Neural progenitor cell (in vitro differentiated cells): ENCODE results near the gene WDR27. TPM values are rescaled to one million over a fixed set of nuclear protein-coding genes. Genes with fewer than 3 reads are reported as not detected.

ENCODE experiments used
- DNase-seq: peaks from one replicate; pipeline ENCODE4 v3.0.0-alpha.2; 2016; ENCODE audit warnings: low spot score
- H2AFZ ChIP-seq: fragments of 200-600 bp; sonication (generic); replicated peaks from 2 replicates; pipeline ENCODE4 v1.6.1; 2016; ENCODE audit warnings: antibody characterized with exemption
- H3F3A ChIP-seq: fragments of 200-600 bp; sonication (generic); 2 replicates; pipeline ENCODE4 v1.6.1; 2016; ENCODE audit warnings: antibody characterized with exemption, low read depth
- H3K27ac ChIP-seq: fragments of 200-600 bp; sonication (generic); 2 replicates; pipeline ENCODE4 v1.5.1; 2016; ENCODE audit warnings: mild to moderate bottlenecking
- H3K27me3 ChIP-seq: fragments of 200-600 bp; sonication (generic); 2 replicates; pipeline ENCODE4 v1.6.1; 2016; ENCODE audit warnings: mild to moderate bottlenecking, moderate library complexity
- H3K36me3 ChIP-seq: fragments of 200-600 bp; sonication (generic); 2 replicates; pipeline ENCODE4 v1.5.1; 2016
- H3K4me1 ChIP-seq: fragments of 200-600 bp; sonication (generic); 2 replicates; pipeline ENCODE4 v1.6.1; 2016; ENCODE audit warnings: mixed run types
- H3K4me2 ChIP-seq: fragments of 200-600 bp; sonication (generic); 2 replicates; pipeline ENCODE4 v1.6.1; 2016
- H3K4me3 ChIP-seq: fragments of 200-600 bp; sonication (generic); 2 replicates; pipeline ENCODE4 v1.5.1; 2016
- H3K79me2 ChIP-seq: fragments of 200-600 bp; sonication (generic); 2 replicates; pipeline ENCODE4 v1.6.1; 2016; ENCODE audit warnings: low read depth
- H3K9ac ChIP-seq: fragments of 200-600 bp; sonication (generic); 2 replicates; pipeline ENCODE4 v1.6.1; 2016
- H3K9me3 ChIP-seq: fragments of 200-600 bp; sonication (generic); 2 replicates; pipeline ENCODE4 v1.5.1; 2016; ENCODE audit warnings: low read depth
- H4K20me1 ChIP-seq: fragments of 200-600 bp; sonication (generic); 2 replicates; pipeline ENCODE4 v1.6.1; 2016; ENCODE audit warnings: low read depth
- H3K27ac Mint-ChIP-seq: 3 replicates; pipeline ENCODE4 v1.8.0; 2021; ENCODE audit warnings: mixed read lengths
- H3K27me3 Mint-ChIP-seq: 2 replicates; pipeline ENCODE4 v1.8.0; 2022; ENCODE audit warnings: low read depth, mild to moderate bottlenecking, inconsistent platforms, moderate library complexity, mixed read lengths; ENCODE audit not compliant: insufficient read depth
- H3K36me3 Mint-ChIP-seq: 3 replicates; pipeline ENCODE4 v1.8.0; 2021; ENCODE audit warnings: mixed read lengths
- H3K4me1 Mint-ChIP-seq: 3 replicates; pipeline ENCODE4 v1.8.0; 2021; ENCODE audit warnings: mixed read lengths
- H3K4me3 Mint-ChIP-seq: 3 replicates; pipeline ENCODE4 v1.8.0; 2021; ENCODE audit warnings: mild to moderate bottlenecking, moderate library complexity, mixed read lengths
- H3K9me3 Mint-ChIP-seq: 3 replicates; pipeline ENCODE4 v1.8.0; 2020; ENCODE audit warnings: mixed read lengths
- EZH2 ChIP-seq: fragments of 200-600 bp; sonication (generic); IDR thresholded peaks from 2 replicates; pipeline ENCODE4 v1.6.1; 2017; ENCODE audit warnings: antibody characterized with exemption, mild to moderate bottlenecking, moderate library complexity
- EZH2phosphoT487 ChIP-seq: fragments of 200-600 bp; sonication (generic); IDR thresholded peaks from 2 replicates; pipeline ENCODE4 v1.6.1; 2017; ENCODE audit warnings: antibody characterized with exemption
- total RNA-seq: library from RNA; depleted of rRNA; stranded (reverse); fragments of >200 nt; gene quantifications from 2 replicates; pipeline ENCODE4 v1.2.3, GENCODE V29; 2015; ENCODE audit warnings: low replicate concordance
- TF ChIP-seq, protein P1 (sequence below): fragments of 200-600 bp; sonication (generic); IDR thresholded peaks from 2 replicates; pipeline ENCODE4 v1.5.1; 2017; ENCODE audit warnings: antibody characterized with exemption, mild to moderate bottlenecking

WDR27 gene
- total RNA-seq, 1 donor from 2014 or later = 69.0 TPM

DNA sequence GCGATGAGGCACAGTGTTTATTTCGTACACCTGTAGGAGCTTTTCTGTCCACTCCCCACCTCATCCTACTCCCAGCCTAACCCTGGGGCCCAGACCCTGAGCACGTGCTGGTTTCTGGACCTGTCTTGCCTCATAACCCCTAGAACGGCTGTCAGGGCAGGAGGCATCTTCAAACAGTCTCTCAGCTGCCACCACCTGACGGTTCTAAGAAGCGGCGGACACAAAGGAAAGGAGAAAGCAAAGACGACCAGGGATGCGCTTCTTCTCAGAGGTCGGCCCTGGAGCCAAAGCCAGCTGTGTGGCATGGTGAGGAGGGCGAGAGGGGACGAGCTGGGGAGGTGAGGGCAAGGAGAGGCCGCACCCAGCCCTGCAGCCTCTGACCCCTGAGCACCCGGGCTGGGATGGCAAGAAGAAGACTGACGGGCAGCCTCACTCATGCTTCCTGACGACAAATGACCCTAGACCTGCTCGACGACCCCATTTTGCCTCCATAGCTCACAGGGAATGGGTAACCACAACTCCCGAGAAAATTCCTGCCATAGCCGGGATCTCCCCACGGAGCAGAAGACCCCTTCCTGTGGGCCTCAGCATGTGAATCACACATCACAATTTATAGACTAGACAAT lies 62.1 kb downstream of the WDR27 start:
- H3K27me3 ChIP-seq = no peaks in the 10 kb centered on the region
- no peaks in the 10 kb centered on the region for H3K9me3 ChIP-seq
- H4K20me1 ChIP-seq = no peaks in the 10 kb centered on the region
- H3K4me2 ChIP-seq = no peak overlapping the region
- no peak overlapping the region for H3K4me3 ChIP-seq
- Mint-ChIP-seq H3K9me3 (no peaks in the 10 kb centered on the region), H3K36me3 (peaks cover 24% of the 10 kb centered on the region), H3K4me3 (no peak overlapping the region), H3K4me1 (peaks cover 12% of the 10 kb centered on the region), H3K27me3 (peaks cover 4% of the 10 kb centered on the region), H3K27ac (peak overlapping the region; percentile 42)
- no peak overlapping the region for H2AFZ ChIP-seq
- H3K9ac ChIP-seq = no peak overlapping the region
- TF ChIP-seq EZH2phosphoT487 (no peak), EZH2 (no peak)
- TF ChIP-seq, protein P1, sequence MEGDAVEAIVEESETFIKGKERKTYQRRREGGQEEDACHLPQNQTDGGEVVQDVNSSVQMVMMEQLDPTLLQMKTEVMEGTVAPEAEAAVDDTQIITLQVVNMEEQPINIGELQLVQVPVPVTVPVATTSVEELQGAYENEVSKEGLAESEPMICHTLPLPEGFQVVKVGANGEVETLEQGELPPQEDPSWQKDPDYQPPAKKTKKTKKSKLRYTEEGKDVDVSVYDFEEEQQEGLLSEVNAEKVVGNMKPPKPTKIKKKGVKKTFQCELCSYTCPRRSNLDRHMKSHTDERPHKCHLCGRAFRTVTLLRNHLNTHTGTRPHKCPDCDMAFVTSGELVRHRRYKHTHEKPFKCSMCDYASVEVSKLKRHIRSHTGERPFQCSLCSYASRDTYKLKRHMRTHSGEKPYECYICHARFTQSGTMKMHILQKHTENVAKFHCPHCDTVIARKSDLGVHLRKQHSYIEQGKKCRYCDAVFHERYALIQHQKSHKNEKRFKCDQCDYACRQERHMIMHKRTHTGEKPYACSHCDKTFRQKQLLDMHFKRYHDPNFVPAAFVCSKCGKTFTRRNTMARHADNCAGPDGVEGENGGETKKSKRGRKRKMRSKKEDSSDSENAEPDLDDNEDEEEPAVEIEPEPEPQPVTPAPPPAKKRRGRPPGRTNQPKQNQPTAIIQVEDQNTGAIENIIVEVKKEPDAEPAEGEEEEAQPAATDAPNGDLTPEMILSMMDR = peak; percentile 4
- DNase-seq = peak; percentile 32
- H3K79me2 ChIP-seq = no peaks in the 10 kb centered on the region
- no peaks in the 10 kb centered on the region for H3K4me1 ChIP-seq
- no peak overlapping the region for H3K27ac ChIP-seq
- H3F3A ChIP-seq = no peaks in the 10 kb centered on the region
- no peaks in the 10 kb centered on the region for H3K36me3 ChIP-seq

DNA sequence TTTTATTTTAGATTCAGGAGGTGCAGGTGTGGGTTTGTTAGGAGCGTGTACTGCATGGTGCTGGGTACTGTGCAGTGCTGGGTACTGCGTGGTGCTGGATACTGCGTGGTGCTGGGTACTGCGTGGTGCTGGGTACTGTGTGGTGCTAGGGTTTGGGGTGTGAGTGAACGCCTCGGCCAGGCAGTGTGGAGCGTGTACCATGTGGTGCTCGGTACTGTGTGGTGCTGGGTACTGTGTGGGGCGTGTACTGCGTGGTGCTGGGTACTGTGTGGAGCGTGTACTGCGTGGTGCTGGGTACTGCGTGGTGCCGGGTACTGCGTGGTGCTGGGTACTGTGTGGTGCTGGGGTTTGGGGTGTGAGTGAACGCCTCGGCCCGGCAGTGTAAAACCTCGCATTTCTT lies 62.9 kb downstream of the WDR27 start:
- H3K79me2 ChIP-seq = no peaks in the 10 kb centered on the region
- Mint-ChIP-seq H3K27me3 (peaks cover 4% of the 10 kb centered on the region), H3K4me3 (no peak overlapping the region), H3K27ac (no peak overlapping the region), H3K36me3 (peaks cover 29% of the 10 kb centered on the region), H3K9me3 (no peaks in the 10 kb centered on the region), H3K4me1 (peaks cover 12% of the 10 kb centered on the region)
- H3K36me3 ChIP-seq = no peaks in the 10 kb centered on the region
- H3K27me3 ChIP-seq = no peaks in the 10 kb centered on the region
- no peaks in the 10 kb centered on the region for H3F3A ChIP-seq
- no peaks in the 10 kb centered on the region for H3K9me3 ChIP-seq
- no peaks in the 10 kb centered on the region for H4K20me1 ChIP-seq
- H2AFZ ChIP-seq = no peak overlapping the region
- TF ChIP-seq, protein P1 = no peak
- TF ChIP-seq EZH2 = no peak
- no peak for TF ChIP-seq EZH2phosphoT487
- H3K4me1 ChIP-seq = no peaks in the 10 kb centered on the region
- no peak overlapping the region for H3K27ac ChIP-seq
- H3K4me2 ChIP-seq = no peak overlapping the region
- DNase-seq = no peak
- no peak overlapping the region for H3K4me3 ChIP-seq
- H3K9ac ChIP-seq = no peak overlapping the region

DNA sequence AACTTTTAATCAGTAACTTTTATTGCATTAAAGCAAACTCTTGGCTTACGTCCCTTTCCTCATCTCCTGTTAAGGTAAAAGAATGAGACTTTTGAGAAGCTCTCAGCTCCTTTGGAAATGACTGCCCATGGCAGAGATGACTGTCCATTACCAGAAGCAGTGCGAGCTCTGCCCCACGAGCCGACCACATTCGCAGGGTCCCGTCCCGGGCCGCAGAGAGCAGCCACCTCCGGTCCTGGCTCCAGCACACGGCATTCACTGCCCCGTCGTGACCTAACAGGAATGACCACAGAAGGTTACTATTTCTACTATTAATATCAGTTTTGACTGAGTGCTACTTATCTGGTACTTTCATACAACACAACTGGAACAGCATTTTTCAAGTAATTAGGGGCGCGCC lies 63.4 kb downstream of the WDR27 start:
- Histone ChIP-seq H3K79me2 (no peaks in the 10 kb centered on the region), H3K4me3 (no peak overlapping the region), H3F3A (no peaks in the 10 kb centered on the region), H3K4me2 (no peak overlapping the region), H3K27me3 (no peaks in the 10 kb centered on the region), H3K36me3 (no peaks in the 10 kb centered on the region), H2AFZ (no peak overlapping the region), H3K27ac (no peak overlapping the region), H4K20me1 (no peaks in the 10 kb centered on the region), H3K9me3 (no peaks in the 10 kb centered on the region), H3K9ac (no peak overlapping the region), H3K4me1 (no peaks in the 10 kb centered on the region)
- H3K4me1 Mint-ChIP-seq = peaks cover 12% of the 10 kb centered on the region
- no peak overlapping the region for H3K27ac Mint-ChIP-seq
- no peak overlapping the region for H3K4me3 Mint-ChIP-seq
- H3K27me3 Mint-ChIP-seq = peaks cover 4% of the 10 kb centered on the region
- TF ChIP-seq, protein P1 = no peak
- no peak for TF ChIP-seq EZH2phosphoT487
- TF ChIP-seq EZH2 = no peak
- H3K36me3 Mint-ChIP-seq = peaks cover 28% of the 10 kb centered on the region
- DNase-seq = no peak
- no peaks in the 10 kb centered on the region for H3K9me3 Mint-ChIP-seq
